NB4 (cell line): Measurements from ENCODE around the gene COL6A5.

Source experiments
- DNase-seq: peaks from one replicate; pipeline ENCODE4 v3.0.0; 2010; ENCODE audit warnings: low read depth
- H3K4me3 ChIP-seq: one replicate; pipeline ENCODE4 v1.5.1; 2011; ENCODE audit warnings: mild to moderate bottlenecking, low read depth, low read length, moderate library complexity
- MYC ChIP-seq: IDR thresholded peaks from 2 replicates; pipeline ENCODE4 v1.6.1; 2011; ENCODE audit warnings: low read depth, low read length
- POLR2A ChIP-seq: IDR thresholded peaks from 2 replicates; pipeline ENCODE4 v1.6.1; 2011; ENCODE audit warnings: mild to moderate bottlenecking; ENCODE audit not compliant: insufficient read length; ENCODE audit errors: extremely low read depth
- TF ChIP-seq, protein P1 (sequence below): IDR thresholded peaks from 2 replicates; pipeline ENCODE4 v1.6.1; 2011; ENCODE audit warnings: low read depth, low read length
- TF ChIP-seq, protein P2 (sequence below): IDR thresholded peaks from one replicate; pipeline ENCODE4 v1.5.1; 2012; ENCODE audit warnings: low read depth, low read length

The COL6A5 gene

DNA sequence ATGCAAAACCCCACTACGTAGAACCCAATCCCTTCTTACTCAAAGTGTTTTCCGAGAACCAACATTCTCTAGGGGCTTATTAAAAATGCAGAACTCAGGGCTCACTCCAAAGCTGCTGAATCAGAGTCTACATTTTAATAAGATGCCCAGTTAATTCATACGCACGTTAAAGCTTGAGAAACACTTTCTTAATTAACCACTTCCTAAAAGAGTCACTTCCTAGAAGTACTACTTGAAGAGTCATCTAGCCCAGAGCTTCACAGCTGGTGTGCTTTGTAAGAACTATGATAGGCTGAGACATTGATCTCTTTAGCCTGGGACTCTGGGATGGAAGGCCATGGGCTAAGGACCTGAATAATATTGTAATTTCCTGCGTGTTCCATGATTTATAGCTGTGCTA lies 9.0 kb downstream of the COL6A5 start:
- DNase-seq, result peak; percentile 72
- no peak overlapping the region for H3K4me3 ChIP-seq
- TF ChIP-seq POLR2A (no peak), MYC (no peak)
- TF ChIP-seq, protein P1, sequence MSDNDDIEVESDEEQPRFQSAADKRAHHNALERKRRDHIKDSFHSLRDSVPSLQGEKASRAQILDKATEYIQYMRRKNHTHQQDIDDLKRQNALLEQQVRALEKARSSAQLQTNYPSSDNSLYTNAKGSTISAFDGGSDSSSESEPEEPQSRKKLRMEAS, result no peak
- TF ChIP-seq, protein P2, sequence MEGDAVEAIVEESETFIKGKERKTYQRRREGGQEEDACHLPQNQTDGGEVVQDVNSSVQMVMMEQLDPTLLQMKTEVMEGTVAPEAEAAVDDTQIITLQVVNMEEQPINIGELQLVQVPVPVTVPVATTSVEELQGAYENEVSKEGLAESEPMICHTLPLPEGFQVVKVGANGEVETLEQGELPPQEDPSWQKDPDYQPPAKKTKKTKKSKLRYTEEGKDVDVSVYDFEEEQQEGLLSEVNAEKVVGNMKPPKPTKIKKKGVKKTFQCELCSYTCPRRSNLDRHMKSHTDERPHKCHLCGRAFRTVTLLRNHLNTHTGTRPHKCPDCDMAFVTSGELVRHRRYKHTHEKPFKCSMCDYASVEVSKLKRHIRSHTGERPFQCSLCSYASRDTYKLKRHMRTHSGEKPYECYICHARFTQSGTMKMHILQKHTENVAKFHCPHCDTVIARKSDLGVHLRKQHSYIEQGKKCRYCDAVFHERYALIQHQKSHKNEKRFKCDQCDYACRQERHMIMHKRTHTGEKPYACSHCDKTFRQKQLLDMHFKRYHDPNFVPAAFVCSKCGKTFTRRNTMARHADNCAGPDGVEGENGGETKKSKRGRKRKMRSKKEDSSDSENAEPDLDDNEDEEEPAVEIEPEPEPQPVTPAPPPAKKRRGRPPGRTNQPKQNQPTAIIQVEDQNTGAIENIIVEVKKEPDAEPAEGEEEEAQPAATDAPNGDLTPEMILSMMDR, result no peak

DNA sequence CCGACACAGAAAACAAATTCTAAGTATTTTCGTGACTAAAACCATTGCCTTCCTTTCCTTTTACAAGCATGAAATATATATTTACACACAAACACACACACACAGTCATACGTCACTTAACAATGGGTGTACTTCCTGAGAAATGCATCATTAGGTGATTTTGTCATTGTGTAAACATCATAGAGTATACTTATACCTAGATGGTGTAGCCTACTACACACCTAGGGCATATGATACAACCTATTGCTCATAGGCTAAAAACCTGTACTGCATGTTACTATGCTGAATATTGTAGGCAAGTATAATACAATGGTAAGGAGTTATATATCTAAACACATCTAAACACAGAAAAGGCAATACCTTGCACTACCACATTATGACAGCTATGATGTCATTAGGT lies 28.6 kb downstream of the COL6A5 start:
- TF ChIP-seq POLR2A, result no peak
- TF ChIP-seq MYC, result no peak
- TF ChIP-seq, protein P2, result no peak
- TF ChIP-seq, protein P1, result no peak
- no peak for DNase-seq
- H3K4me3 ChIP-seq, result no peak overlapping the region

DNA sequence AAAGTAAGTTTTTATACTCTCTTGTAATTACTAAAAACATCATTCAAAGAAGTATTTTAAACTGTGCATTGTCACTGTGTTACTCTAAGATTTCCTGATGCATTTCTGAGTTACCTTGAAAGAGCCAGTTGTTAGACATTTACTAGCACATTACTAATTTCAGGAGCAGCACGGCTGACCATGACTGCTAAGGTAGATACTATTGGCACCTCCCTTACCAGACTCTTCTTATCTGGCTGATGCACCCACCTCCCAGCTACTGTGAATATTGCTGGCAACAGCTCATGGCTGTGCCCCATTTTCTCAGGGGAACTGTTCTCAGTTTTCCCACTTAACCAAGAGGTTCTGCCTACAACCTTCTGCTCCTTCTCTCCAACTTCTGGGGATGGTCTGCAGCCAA lies 29.4 kb downstream of the COL6A5 start:
- DNase-seq, result no peak
- H3K4me3 ChIP-seq, result no peak overlapping the region
- TF ChIP-seq, protein P2, result no peak
- TF ChIP-seq MYC, result no peak
- TF ChIP-seq, protein P1, result no peak
- TF ChIP-seq POLR2A, result no peak

DNA sequence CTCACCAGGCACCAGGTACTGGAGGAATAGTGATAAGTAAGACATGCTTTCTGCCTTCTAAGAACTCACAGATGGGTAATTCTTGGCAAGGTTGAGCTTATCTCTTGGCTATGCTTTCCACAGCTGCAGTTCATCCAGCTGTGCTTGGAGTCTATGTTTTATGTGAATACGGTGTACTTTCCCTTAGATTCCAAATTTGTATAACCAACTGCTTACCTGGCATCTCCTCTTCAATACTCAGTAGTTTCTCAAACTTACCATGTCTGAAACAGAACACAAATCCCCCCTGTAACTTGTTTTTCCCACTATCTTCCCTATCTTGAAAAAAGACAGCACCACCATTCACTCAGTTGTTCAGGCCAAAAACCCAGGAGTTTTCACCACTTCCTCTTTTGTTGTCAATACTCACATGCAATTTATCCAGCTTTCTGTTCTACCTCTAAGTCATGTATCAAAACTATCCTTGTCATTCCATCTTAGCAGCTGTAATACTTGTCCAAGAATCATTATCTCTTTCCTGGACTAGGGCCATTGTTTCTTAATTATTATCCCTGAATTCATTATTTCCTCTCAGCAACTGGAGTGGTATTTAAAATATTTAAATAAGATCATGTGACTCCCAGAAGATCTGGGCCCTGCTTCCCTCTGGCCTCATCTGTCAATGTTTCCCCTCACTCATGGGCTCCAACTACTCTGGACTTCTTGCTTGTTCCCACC lies 32.6 kb downstream of the COL6A5 start:
- peak; percentile 9 for DNase-seq
- no peak for TF ChIP-seq MYC
- TF ChIP-seq, protein P1, result no peak
- TF ChIP-seq, protein P2, result no peak

DNA sequence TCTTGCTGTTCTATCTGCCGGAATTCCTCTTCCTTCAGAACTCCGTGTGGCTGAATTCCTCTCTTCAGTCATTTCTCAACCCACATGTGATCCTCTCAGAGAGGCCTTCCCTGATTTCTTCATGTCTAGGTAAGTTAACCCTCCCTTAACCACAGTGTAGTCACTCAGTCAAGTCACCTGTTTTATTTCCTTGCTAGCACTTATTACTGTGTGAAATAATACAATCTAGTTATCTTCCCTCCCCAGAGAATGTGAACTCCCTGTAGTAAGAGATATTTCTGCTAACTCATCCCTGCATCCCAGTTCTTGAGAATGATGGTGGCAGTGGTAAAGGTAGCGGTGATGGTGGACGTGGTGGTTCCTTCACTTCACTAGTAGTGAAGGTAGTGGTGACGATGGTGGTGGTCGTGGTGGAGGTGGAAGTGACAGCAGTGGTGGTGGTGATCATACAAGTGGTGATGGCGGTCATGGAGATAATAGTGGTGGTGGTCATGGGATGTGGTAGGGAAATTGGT lies 33.3 kb downstream of the COL6A5 start:
- DNase-seq, result no peak
- H3K4me3 ChIP-seq, result no peak overlapping the region
- TF ChIP-seq, protein P2, result no peak
- TF ChIP-seq POLR2A (no peak), MYC (no peak)
- TF ChIP-seq, protein P1, result no peak

More for the DNA sequence above, 32.6 kb downstream of the COL6A5 start:
- no peak overlapping the region for H3K4me3 ChIP-seq
